HepG2 (cell line): ENCODE results near the gene SLIT3. TPM values are rescaled to one million over a fixed set of nuclear protein-coding genes. Genes with fewer than 3 reads are reported as not detected.

Source experiments
- ATAC-seq: fragments of 200-7000 bp; cut with Tn5 transposase; 3 replicates; pipeline ENCODE4 v1.9.1; 2020; ENCODE audit warnings: mild to moderate bottlenecking, moderate library complexity
- BruUV-seq: library from RNA; stranded (reverse); fragments of 400-500 nt; replicated peaks from 2 replicates; lab custom pipeline; 2021; lab: Mats Ljungman, UMichigan
- CTCF ChIA-PET: fragments of 300-600 bp; formaldehyde crosslinking; extraction: SDS; loops from one replicate; lab custom pipeline; 2021; ENCODE audit warnings: low total read pairs, inconsistent platforms, low intra/inter-chr PET ratio; lab: Yijun Ruan, JAX
- POLR2A ChIA-PET: fragments of 350-600 bp; sonication (Branson Sonifier 250); formaldehyde crosslinking; loops from one replicate; lab custom pipeline; 2020; ENCODE audit warnings: antibody characterized with exemption, inconsistent platforms; lab: Yijun Ruan, JAX
- DNase-seq: peaks from one replicate; pipeline ENCODE4 v3.0.0-alpha.2; 2015; ENCODE audit warnings: low spot score
- FAIRE-seq: peaks from 3 replicates; lab custom pipeline; 2011; peaks lifted over from hg19 to GRCh38; lab: Jason Lieb, UNC
- H2AFZ ChIP-seq: one replicate; pipeline ENCODE4 v1.6.1; 2011; ENCODE audit warnings: low read length, inconsistent platforms
- H3K27ac ChIP-seq: fragments of 300-600 bp; 3 replicates; pipeline ENCODE4 v1.8.0; 2011; ENCODE audit warnings: mixed run types, mild to moderate bottlenecking, mixed read lengths, low read length, inconsistent platforms; ENCODE audit not compliant: insufficient read depth; ENCODE audit errors: extremely low read length
- H3K27me3 ChIP-seq, 2 experiments: fragments of 200-600 bp in 1 of 2; 2 replicates in 1 of 2; 3 replicates in 1 of 2; pipeline versions ENCODE4 v1.6.0 to v1.8.0; 2011; ENCODE audit warnings: low read length in 2 of 2, mild to moderate bottlenecking in 2 of 2, moderate library complexity in 2 of 2, inconsistent platforms in 1 of 2; ENCODE audit not compliant: insufficient read depth in 2 of 2, control insufficient read depth in 1 of 2
- H3K36me3 ChIP-seq, 2 experiments: fragments of 200-600 bp in 1 of 2; replicated peaks in 1 of 2; 2 replicates in 1 of 2; 3 replicates in 1 of 2; pipeline versions ENCODE4 v1.5.1 to v1.8.0; 2011; ENCODE audit warnings: low read length in 2 of 2, inconsistent platforms in 1 of 2; ENCODE audit not compliant: insufficient read depth in 2 of 2, control insufficient read depth in 1 of 2
- H3K4me1 ChIP-seq: 2 replicates; pipeline ENCODE4 v1.5.1; 2012; ENCODE audit warnings: low read length, inconsistent platforms; ENCODE audit not compliant: insufficient read depth
- H3K4me2 ChIP-seq: 2 replicates; pipeline ENCODE4 v1.6.0; 2011; ENCODE audit warnings: low read depth, low read length, inconsistent platforms
- H3K4me3 ChIP-seq, 3 experiments: fragments of 200-600 bp in 1 of 3; sonication (generic), shearing (Covaris generic) in 1 of 3; replicated peaks in 1 of 3; 2 replicates each; pipeline ENCODE4 v1.5.1; 2011 to 2016; ENCODE audit warnings: low read length in 3 of 3, inconsistent platforms in 2 of 3, low read depth in 2 of 3, mild to moderate bottlenecking in 2 of 3, control low read depth in 1 of 3, mixed read lengths in 1 of 3; ENCODE audit not compliant: insufficient read depth in 1 of 3
- H3K79me2 ChIP-seq: one replicate; pipeline ENCODE4 v1.6.1; 2011; ENCODE audit warnings: low read length, inconsistent platforms; ENCODE audit not compliant: insufficient read depth
- H3K9ac ChIP-seq: 2 replicates; pipeline ENCODE4 v1.6.0; 2011; ENCODE audit warnings: mild to moderate bottlenecking, low read depth, low read length, inconsistent platforms; ENCODE audit not compliant: insufficient read depth
- H3K9me3 ChIP-seq: 2 replicates; pipeline ENCODE4 v1.5.1; 2012; ENCODE audit warnings: mild to moderate bottlenecking, low read length
- H4K20me1 ChIP-seq: 2 replicates; pipeline ENCODE4 v1.6.0; 2011; ENCODE audit warnings: inconsistent platforms, mild to moderate bottlenecking, low read length, moderate library complexity; ENCODE audit not compliant: insufficient read depth
- CENPT ChIP-seq: sonication (generic); formaldehyde crosslinking; IDR thresholded peaks from 2 replicates; pipeline ENCODE4 v1.8.0; 2022; ENCODE audit warnings: low read depth, mild to moderate bottlenecking, moderate library complexity, missing genetic modification reagents
- E2F2 ChIP-seq: sonication (generic); formaldehyde crosslinking; IDR thresholded peaks from 2 replicates; pipeline ENCODE4 v1.4.0; 2020; ENCODE audit warnings: missing genetic modification reagents, borderline replicate concordance
- MBD4 ChIP-seq: IDR thresholded peaks from 2 replicates; pipeline ENCODE4 v1.6.1; 2012; ENCODE audit warnings: low read length, inconsistent platforms, borderline replicate concordance
- MEIS1 ChIP-seq: sonication (generic); formaldehyde crosslinking; IDR thresholded peaks from 2 replicates; pipeline ENCODE4 v1.9.0; 2021; ENCODE audit warnings: mild to moderate bottlenecking, missing genetic modification reagents, moderate library complexity, borderline replicate concordance
- RBAK ChIP-seq: sonication (generic); formaldehyde crosslinking; IDR thresholded peaks from 2 replicates; pipeline ENCODE4 v1.5.1; 2020; ENCODE audit warnings: mild to moderate bottlenecking, missing genetic modification reagents
- SIN3A ChIP-seq: IDR thresholded peaks from 2 replicates; pipeline ENCODE4 v1.6.1; 2011; ENCODE audit warnings: low read depth, mild to moderate bottlenecking, control low read depth, low read length, borderline replicate concordance
- SPEN ChIP-seq: sonication (generic); formaldehyde crosslinking; IDR thresholded peaks from 2 replicates; pipeline ENCODE4 v1.5.1; 2020; ENCODE audit warnings: low read depth, mild to moderate bottlenecking, missing genetic modification reagents
- TBX2 ChIP-seq: sonication (generic); formaldehyde crosslinking; IDR thresholded peaks from 2 replicates; pipeline ENCODE4 v1.5.0; 2020; ENCODE audit warnings: missing genetic modification reagents, mild to moderate bottlenecking, borderline replicate concordance
- TOPORS ChIP-seq: sonication (generic); formaldehyde crosslinking; IDR thresholded peaks from 2 replicates; pipeline ENCODE4 v1.8.0; 2023; ENCODE audit warnings: mild to moderate bottlenecking, missing genetic modification reagents
- ZBTB46 ChIP-seq: sonication (generic); formaldehyde crosslinking; IDR thresholded peaks from 2 replicates; pipeline ENCODE4 v1.4.0; 2020; ENCODE audit warnings: mild to moderate bottlenecking, missing genetic modification reagents, borderline replicate concordance
- ZBTB7A ChIP-seq: sonication (generic); formaldehyde crosslinking; IDR thresholded peaks from 2 replicates; pipeline ENCODE4 v1.8.0; 2022; ENCODE audit warnings: mild to moderate bottlenecking, missing genetic modification reagents
- ZKSCAN1 ChIP-seq: fragments of 150-350 bp; IDR thresholded peaks from 2 replicates; pipeline ENCODE4 v1.6.1; 2014; ENCODE audit warnings: low read length
- ZNF124 ChIP-seq: sonication (generic); formaldehyde crosslinking; IDR thresholded peaks from 2 replicates; pipeline ENCODE4 v1.4.0; 2020; ENCODE audit warnings: missing genetic modification reagents
- ZNF414 ChIP-seq: sonication (generic); formaldehyde crosslinking; IDR thresholded peaks from 2 replicates; pipeline ENCODE4 v1.5.0; 2020; ENCODE audit warnings: missing genetic modification reagents
- ZNF431 ChIP-seq: sonication (generic); formaldehyde crosslinking; IDR thresholded peaks from 2 replicates; pipeline ENCODE4 v1.9.0; 2022; ENCODE audit warnings: missing genetic modification reagents, low read depth, mild to moderate bottlenecking, borderline replicate concordance
- ZNF589 ChIP-seq: sonication (generic); formaldehyde crosslinking; conservative IDR thresholded peaks from 2 replicates; pipeline ENCODE4 v1.8.0; 2022; ENCODE audit warnings: mild to moderate bottlenecking, moderate library complexity, missing genetic modification reagents
- ZNF772 ChIP-seq: sonication (generic); formaldehyde crosslinking; IDR thresholded peaks from 2 replicates; pipeline ENCODE4 v1.5.0; 2020; ENCODE audit warnings: mild to moderate bottlenecking, missing genetic modification reagents
- ZZZ3 ChIP-seq: sonication (generic); formaldehyde crosslinking; IDR thresholded peaks from 2 replicates; pipeline ENCODE4 v1.4.0; 2020; ENCODE audit warnings: missing genetic modification reagents, mild to moderate bottlenecking, borderline replicate concordance
- WGBS: methylation state at CpG from one replicate; pipeline ENCODE4 v1.1.6; 2017; ENCODE audit warnings: low lambda C conversion rate; 5-methylcytosine and 5-hydroxymethylcytosine counted together
- in situ Hi-C: cut with HindIII; loops from 2 replicates; pipeline ENCODE4 v1.10.0; 2017; ENCODE audit warnings: low pct_unique_long_range_greater_than_20kb; ENCODE audit not compliant: extremely low pct_ligation_motif_present
- intact Hi-C: fragments of 100-400 bp; cut with micrococcal nuclease; formaldehyde crosslinking; loops from one replicate; pipeline ENCODE4 v1.10.0; 2022; ENCODE audit not compliant: unreplicated experiment
- polyA plus RNA-seq, 8 experiments: library from polyadenylated mRNA; depleted of rRNA in 3 of 8; stranded (reverse) in 7 of 8; unstranded in 1 of 8; fragments of >200 nt; fragmentation: Illumina TruSeq in 4 of 8; extraction: Trizol in 4 of 8; gene quantifications; 2 replicates each; pipeline versions ENCODE4 v1.2.1 to v1.2.3, GENCODE V29; 2011 to 2016; ENCODE audit warnings: low read depth in 4 of 8, missing spikeins in 1 of 8, mixed read lengths in 1 of 8; ENCODE audit not compliant: insufficient read depth in 1 of 8
- total RNA-seq, 5 experiments: library from RNA; depleted of rRNA; stranded (reverse); fragments of >200 nt; fragmentation: Illumina TruSeq; extraction: Trizol; gene quantifications; 2 replicates each; pipeline ENCODE4 v1.2.3, GENCODE V29; 2016; ENCODE audit warnings: low read depth in 1 of 5
- TF ChIP-seq, protein P1 (sequence below): sonication (generic); formaldehyde crosslinking; IDR thresholded peaks from 2 replicates; pipeline ENCODE4 v1.5.0; 2020; ENCODE audit warnings: mild to moderate bottlenecking, low read depth, missing genetic modification reagents, borderline replicate concordance
- TF ChIP-seq, protein P2 (sequence below): sonication (generic); formaldehyde crosslinking; conservative IDR thresholded peaks from 2 replicates; pipeline ENCODE4 v1.4.0; 2020; ENCODE audit warnings: missing genetic modification reagents

SLIT3 gene
- total and polyA plus RNA-seq, 2 of the 13 experiments (the other 11 are each of a cell fraction or from before 2014, with no cell fraction given), result not detected

- POLR2A ChIA-PET, result no interaction called here
- WGBS, result 65% methylated on average over 5 of the region's 5 CpGs
- Histone ChIP-seq H3K27me3 (no peaks in the 10 kb centered on the region), H3K9ac (no peak overlapping the region), H3K4me1 (peaks cover 32% of the 10 kb centered on the region), H4K20me1 (no peaks in the 10 kb centered on the region), H2AFZ (no peak overlapping the region), H3K4me2 (no peak overlapping the region), H3K27ac (no peak overlapping the region), H3K4me3 (no peak overlapping the region), H3K79me2 (no peaks in the 10 kb centered on the region), H3K9me3 (no peaks in the 10 kb centered on the region), H3K36me3 (no peaks in the 10 kb centered on the region)
- DNase-seq (no peak), FAIRE-seq (no peak), ATAC-seq (no peak)
- CTCF ChIA-PET, result no interaction called here
- intact Hi-C loops (no loop called here), in situ Hi-C loops (no loop called here)
- no peak for TF ChIP-seq SPEN (CRISPR knock-in tag)
- TF ChIP-seq CENPT, result no peak
- no peak for TF ChIP-seq TOPORS (CRISPR knock-in tag)
- TF ChIP-seq E2F2 (CRISPR knock-in tag), result no peak
- no peak for TF ChIP-seq SIN3A
- no peak for TF ChIP-seq ZNF414 (CRISPR knock-in tag)
- TF ChIP-seq, protein P1, sequence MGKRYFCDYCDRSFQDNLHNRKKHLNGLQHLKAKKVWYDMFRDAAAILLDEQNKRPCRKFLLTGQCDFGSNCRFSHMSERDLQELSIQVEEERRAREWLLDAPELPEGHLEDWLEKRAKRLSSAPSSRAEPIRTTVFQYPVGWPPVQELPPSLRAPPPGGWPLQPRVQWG (CRISPR knock-in tag), result no peak
- TF ChIP-seq ZNF772, result no peak
- TF ChIP-seq ZKSCAN1, result no peak
- TF ChIP-seq RBAK, result no peak
- no peak for TF ChIP-seq ZNF589 (CRISPR knock-in tag)
- TF ChIP-seq ZZZ3 (CRISPR knock-in tag), result no peak
- TF ChIP-seq ZBTB46 (CRISPR knock-in tag), result no peak
- TF ChIP-seq, protein P2, sequence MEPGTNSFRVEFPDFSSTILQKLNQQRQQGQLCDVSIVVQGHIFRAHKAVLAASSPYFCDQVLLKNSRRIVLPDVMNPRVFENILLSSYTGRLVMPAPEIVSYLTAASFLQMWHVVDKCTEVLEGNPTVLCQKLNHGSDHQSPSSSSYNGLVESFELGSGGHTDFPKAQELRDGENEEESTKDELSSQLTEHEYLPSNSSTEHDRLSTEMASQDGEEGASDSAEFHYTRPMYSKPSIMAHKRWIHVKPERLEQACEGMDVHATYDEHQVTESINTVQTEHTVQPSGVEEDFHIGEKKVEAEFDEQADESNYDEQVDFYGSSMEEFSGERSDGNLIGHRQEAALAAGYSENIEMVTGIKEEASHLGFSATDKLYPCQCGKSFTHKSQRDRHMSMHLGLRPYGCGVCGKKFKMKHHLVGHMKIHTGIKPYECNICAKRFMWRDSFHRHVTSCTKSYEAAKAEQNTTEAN (CRISPR knock-in tag), result no peak
- TF ChIP-seq MEIS1 (CRISPR knock-in tag), result no peak
- TF ChIP-seq ZNF124 (CRISPR knock-in tag), result no peak
- no peak for TF ChIP-seq TBX2 (CRISPR knock-in tag)
- TF ChIP-seq ZNF431 (CRISPR knock-in tag), result no peak
- TF ChIP-seq ZBTB7A (CRISPR knock-in tag), result no peak
- no peak for TF ChIP-seq MBD4
- BruUV-seq, result no TSS peak
These were observed 645.6 kb downstream of the SLIT3 start for GRCh38 chr5:168655316-168655715.
